ENCODE measurements around the gene NUMBL.

Gene NUMBL

DNA sequence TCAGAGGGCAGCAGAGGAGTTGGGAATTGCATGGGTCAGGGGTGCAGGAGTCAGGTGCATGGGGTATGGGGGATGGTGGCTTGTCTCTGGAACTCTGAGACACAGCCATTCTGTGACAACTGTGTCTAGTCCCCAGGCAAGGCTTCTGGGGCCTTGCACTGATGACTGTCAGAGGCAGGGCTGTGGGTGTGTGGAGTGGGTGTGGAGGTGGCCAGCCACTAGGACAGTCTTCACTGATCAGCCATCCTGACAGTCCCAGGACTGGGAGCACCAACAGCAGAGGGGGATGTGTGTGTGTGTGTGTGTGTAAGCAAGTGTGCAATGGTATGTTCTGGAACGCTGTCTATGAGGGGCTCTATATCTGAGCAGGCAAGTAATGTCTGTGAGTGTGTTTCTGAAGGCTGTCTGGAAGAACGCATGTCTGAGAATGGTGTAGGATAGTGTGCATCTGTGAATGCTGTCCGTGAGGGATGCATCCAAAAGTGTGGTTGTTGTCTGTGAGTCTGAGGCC lies 5.4 kb downstream of the NUMBL start:
- no peak overlapping the region for H3K4me3 ChIP-seq (ENCODE audit: low read depth, low read length)
- TF ChIP-seq, protein P1, sequence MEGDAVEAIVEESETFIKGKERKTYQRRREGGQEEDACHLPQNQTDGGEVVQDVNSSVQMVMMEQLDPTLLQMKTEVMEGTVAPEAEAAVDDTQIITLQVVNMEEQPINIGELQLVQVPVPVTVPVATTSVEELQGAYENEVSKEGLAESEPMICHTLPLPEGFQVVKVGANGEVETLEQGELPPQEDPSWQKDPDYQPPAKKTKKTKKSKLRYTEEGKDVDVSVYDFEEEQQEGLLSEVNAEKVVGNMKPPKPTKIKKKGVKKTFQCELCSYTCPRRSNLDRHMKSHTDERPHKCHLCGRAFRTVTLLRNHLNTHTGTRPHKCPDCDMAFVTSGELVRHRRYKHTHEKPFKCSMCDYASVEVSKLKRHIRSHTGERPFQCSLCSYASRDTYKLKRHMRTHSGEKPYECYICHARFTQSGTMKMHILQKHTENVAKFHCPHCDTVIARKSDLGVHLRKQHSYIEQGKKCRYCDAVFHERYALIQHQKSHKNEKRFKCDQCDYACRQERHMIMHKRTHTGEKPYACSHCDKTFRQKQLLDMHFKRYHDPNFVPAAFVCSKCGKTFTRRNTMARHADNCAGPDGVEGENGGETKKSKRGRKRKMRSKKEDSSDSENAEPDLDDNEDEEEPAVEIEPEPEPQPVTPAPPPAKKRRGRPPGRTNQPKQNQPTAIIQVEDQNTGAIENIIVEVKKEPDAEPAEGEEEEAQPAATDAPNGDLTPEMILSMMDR (IDR thresholded peaks at IDR 0.05; ENCODE audit: insufficient read depth, low read depth, low read length, missing control alignments) = no peak
- DNase-seq (ENCODE audit: low read depth) = no peak

DNA sequence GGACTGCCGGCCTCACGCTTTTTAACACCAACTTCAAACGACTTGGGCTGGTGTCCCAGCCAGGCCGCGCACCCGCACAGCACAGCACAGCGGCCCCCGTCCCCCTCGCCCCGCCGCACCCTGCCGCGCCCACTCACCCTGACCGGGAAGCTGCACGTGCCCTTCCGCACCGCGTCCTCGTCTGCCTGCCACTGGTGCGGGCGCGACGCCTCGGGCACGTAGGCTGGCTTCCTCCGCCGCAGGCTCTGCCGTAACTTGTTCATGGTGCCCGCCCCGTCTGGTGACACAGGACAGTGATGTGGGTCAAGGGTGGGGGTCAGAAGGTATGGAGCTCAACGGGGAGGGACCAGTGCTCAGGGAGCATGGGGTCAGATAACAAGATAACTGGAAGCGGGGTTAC lies 6.2 kb downstream of the NUMBL start:
- TF ChIP-seq, protein P1 (IDR thresholded peaks at IDR 0.05; ENCODE audit: insufficient read depth, low read depth, low read length, missing control alignments) = no peak
- H3K4me3 ChIP-seq (ENCODE audit: low read depth, low read length) = no peak overlapping the region
- DNase-seq (ENCODE audit: low read depth) = no peak

DNA sequence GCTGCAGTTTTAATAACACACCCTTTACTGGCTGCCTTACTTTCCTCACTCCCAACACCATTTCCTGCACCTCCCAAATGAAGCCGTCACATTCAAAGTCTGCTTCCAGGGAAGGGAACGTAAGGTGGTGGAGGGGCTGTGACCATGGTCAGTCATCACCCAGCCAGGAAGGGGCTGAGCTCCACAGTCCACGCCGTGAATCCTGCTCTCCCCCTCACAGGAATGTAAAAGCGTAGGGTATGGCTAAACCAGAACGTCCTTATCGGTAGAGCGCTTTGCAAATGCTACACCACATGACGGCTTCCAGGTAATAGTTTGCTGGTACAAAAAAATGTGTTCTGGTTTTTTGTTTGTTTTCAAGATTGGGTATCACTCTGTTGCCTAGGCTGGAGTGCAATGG lies 7.0 kb downstream of the NUMBL start:
- no peak for DNase-seq (ENCODE audit: low read depth)
- H3K4me3 ChIP-seq (ENCODE audit: low read depth, low read length) = no peak overlapping the region
- TF ChIP-seq, protein P1 (IDR thresholded peaks at IDR 0.05; ENCODE audit: insufficient read depth, low read depth, low read length, missing control alignments) = no peak

DNA sequence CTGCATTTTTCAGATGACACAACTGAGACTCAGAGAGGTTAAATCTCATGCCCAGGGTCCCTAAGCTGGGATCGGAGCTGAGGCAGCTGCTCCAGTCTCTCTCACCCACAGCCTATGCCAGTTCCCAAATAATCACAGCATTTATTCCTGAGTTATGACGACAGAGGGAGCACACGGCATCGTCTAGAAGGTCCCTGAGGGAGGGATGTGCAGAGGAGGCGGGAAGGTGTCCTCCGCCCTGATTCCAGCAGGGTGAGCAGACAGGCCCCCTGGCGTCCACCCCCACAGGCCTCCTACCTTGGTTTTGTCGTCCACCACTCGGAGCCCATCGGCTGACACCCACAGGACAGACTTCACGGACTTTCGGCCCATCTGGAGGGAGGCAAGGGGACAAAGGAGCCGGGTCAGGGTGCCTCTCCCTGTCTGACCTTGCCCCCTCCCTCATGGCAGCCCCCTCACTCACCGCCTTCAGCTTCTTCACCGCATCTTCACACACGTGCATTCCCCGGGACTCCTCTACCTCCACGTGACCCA lies 8.0 kb downstream of the NUMBL start:
- no peak overlapping the region for H3K4me3 ChIP-seq (ENCODE audit: low read depth, low read length)
- TF ChIP-seq, protein P1 (IDR thresholded peaks at IDR 0.05; ENCODE audit: insufficient read depth, low read depth, low read length, missing control alignments) = no peak
- no peak for DNase-seq (ENCODE audit: low read depth)

DNA sequence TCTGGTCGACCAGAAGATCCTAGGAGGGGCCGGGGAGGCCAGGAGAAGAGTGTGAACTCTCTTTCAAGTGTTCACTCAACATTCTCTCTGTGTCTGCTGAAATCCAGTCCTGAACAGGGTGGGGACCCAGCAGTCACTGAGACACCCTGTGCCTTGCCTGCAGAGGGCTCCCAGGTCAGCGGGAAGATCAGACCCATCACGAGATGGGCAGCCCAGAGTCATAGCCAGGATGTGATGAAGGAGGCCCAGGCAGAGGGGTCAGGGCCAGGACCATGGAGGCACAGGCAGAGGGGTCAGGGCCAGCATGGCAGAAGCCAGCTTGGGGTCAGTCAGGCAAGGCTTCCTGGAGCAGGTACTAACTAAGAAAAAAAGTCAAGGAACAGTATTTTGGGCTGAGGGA lies 9.4 kb downstream of the NUMBL start:
- H3K4me3 ChIP-seq (ENCODE audit: low read depth, low read length) = no peak overlapping the region
- DNase-seq (ENCODE audit: low read depth) = no peak

DNA sequence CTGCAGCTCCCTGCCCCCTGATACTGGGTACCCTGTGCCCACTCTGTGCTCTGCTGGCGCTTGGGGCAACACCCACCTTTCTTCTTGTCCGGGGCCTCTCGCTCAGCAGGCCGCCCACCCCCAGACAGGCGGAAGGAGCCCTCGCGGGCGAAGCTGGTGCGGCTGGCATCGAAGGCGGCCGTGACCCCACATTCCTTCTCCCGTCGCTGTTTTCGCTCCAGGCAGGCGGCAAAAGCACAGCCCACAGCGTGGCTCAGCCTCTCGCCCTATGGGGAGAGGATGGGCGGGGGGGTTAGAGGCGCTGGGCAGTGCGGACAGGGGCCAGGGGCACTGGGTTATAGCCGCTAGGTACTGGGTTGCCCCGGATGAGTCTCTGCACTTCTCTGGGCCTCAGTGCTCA lies 13.3 kb downstream of the NUMBL start:
- TF ChIP-seq, protein P1 (IDR thresholded peaks at IDR 0.05; ENCODE audit: insufficient read depth, low read depth, low read length, missing control alignments) = no peak
- no peak for DNase-seq (ENCODE audit: low read depth)
- H3K4me3 ChIP-seq (ENCODE audit: low read depth, low read length) = no peak overlapping the region

More for the DNA sequence above, 9.4 kb downstream of the NUMBL start:
- TF ChIP-seq, protein P1 (IDR thresholded peaks at IDR 0.05; ENCODE audit: insufficient read depth, low read depth, low read length, missing control alignments) = no peak

DNA sequence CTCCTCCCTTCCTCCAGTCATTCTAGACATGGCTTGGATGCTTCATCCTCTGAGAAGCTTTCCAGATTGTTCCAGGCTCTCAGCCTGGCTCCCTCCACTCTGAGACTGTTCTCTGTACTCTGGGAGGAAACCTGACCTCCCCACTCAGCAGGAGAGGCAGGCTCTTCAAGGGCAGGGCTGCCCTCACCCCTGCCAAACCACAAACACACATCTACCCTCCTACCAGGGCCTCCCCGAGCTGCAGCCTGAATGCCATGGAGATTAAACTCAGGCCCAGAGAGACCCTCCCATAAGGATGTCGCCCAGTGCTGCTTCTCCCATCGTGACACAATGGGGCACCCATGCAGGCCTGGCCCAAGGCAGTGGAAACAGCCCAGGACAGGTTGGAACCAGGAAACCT lies 16.2 kb downstream of the NUMBL start:
- DNase-seq (ENCODE audit: low read depth) = no peak
- no peak overlapping the region for H3K4me3 ChIP-seq (ENCODE audit: low read depth, low read length)
- TF ChIP-seq, protein P1 (IDR thresholded peaks at IDR 0.05; ENCODE audit: insufficient read depth, low read depth, low read length, missing control alignments) = no peak

All from GM12865 (cell line).